A673 (cell line): ENCODE measurements around the gene TNFSF12.

Experiments used
- CTCF ChIP-seq: fragments of 300-800, 200-600 bp; sonication (generic); conservative IDR thresholded peaks from 2 replicates; pipeline ENCODE4 v1.5.1; 2017; ENCODE audit warnings: low read depth, mild to moderate bottlenecking, antibody characterized with exemption, low read length, moderate library complexity, mixed read lengths
- EZH2 ChIP-seq: fragments of 200-600 bp; sonication (generic); IDR thresholded peaks from 2 replicates; pipeline ENCODE4 v1.6.1; 2017; ENCODE audit warnings: borderline replicate concordance, low read depth, mild to moderate bottlenecking, mixed read lengths, antibody characterized with exemption, low read length; ENCODE audit not compliant: poor library complexity, severe bottlenecking

DNA sequence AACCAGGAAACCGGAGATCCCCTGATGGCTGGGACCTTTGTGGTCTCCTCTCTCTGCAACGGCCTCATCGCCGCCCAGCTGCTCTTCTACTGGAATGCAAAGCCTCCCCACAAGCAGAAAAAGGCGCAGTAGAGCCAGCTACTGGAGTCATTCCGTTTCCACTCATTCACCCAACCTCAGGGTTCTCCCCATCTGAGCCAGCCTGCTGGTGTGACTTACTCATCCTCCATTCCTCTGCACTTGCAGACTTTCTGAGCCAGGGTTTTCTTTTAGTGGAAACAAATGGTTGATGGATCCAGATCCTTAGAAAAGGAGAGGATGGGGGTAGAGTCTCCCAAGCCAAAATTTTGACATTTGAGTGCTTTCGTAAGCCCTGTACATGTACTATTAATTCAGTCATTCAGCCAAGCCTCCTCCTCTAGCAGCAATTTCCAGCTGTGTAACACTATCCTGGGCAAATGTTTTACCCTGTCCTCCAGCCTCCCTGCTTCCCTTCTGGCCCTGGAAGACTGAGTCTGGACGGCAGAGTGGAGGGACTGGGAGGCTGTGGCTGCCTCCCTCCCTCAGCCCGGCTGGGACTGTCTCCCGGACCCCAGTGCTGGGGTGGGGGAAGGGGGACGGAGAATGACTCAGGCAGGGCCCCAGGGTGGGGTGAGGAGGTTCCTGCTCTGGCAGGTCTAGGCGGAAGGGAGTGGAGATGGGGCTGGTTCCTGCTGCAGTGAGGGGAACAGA, 38.7 kb downstream of the TNFSF12 start:
- TF ChIP-seq CTCF = no peak
- no peak for TF ChIP-seq EZH2
